Tibial nerve (tissue), 3 donors: ENCODE data around the gene NCAPD3.

Source experiments
- POLR2A ChIP-seq, 2 donors: fragments of 450-650 bp; IDR thresholded peaks; one replicate each; pipeline ENCODE4 v1.6.1; 2017; ENCODE audit warnings: antibody characterized with exemption in 2 of 2, mild to moderate bottlenecking in 2 of 2, moderate library complexity in 2 of 2
- TF ChIP-seq, protein P1 (sequence below), 5 experiments: fragments of 200-600 bp in 3 of 5; fragments of 450-650 bp in 2 of 5; sonication (generic) in 3 of 5; IDR thresholded peaks; one replicate each; pipeline ENCODE4 v1.5.1; 2016 to 2019; ENCODE audit warnings: antibody characterized with exemption in 5 of 5, mild to moderate bottlenecking in 3 of 5, moderate library complexity in 2 of 5

DNA sequence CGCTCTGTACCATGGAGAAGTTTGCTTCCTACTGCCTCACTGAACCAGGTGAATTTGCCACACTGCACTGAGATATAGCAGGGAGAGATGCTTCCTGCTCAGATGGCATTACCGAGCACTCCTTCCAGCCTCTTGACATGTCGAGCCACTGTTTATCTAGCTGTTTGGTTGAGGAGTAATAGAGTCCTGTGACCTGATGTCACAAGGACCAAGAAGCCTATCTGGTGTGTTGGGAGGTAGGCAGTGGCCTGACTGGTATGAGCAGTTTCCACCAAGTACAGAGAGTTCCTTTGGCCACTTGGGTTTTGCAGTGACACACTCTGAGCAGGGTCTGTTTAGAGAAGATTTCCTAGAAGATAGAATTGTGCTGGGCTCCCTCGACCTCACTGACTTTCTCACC is 34.8 kb upstream of the NCAPD3 start:
- TF ChIP-seq POLR2A (IDR thresholded peaks at IDR 0.05) = no peak
- TF ChIP-seq, protein P1, sequence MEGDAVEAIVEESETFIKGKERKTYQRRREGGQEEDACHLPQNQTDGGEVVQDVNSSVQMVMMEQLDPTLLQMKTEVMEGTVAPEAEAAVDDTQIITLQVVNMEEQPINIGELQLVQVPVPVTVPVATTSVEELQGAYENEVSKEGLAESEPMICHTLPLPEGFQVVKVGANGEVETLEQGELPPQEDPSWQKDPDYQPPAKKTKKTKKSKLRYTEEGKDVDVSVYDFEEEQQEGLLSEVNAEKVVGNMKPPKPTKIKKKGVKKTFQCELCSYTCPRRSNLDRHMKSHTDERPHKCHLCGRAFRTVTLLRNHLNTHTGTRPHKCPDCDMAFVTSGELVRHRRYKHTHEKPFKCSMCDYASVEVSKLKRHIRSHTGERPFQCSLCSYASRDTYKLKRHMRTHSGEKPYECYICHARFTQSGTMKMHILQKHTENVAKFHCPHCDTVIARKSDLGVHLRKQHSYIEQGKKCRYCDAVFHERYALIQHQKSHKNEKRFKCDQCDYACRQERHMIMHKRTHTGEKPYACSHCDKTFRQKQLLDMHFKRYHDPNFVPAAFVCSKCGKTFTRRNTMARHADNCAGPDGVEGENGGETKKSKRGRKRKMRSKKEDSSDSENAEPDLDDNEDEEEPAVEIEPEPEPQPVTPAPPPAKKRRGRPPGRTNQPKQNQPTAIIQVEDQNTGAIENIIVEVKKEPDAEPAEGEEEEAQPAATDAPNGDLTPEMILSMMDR (IDR thresholded peaks at IDR 0.05) = no peak
